Skeletal muscle tissue (tissue), 4 donors: Measurements from ENCODE around the gene LCN10. TPM values are rescaled to one million over a fixed set of nuclear protein-coding genes. Genes with fewer than 3 reads are reported as not detected.

Experiments
- H3K27ac ChIP-seq: one replicate; pipeline ENCODE4 v1.7.0; 2013; ENCODE audit warnings: mild to moderate bottlenecking, low read depth, low read length, inconsistent platforms
- H3K27me3 ChIP-seq, 3 donors: one replicate each; pipeline ENCODE4 v1.7.0; 2013; ENCODE audit warnings: low read length in 3 of 3; ENCODE audit not compliant: control insufficient read depth in 3 of 3, insufficient read depth in 3 of 3
- H3K36me3 ChIP-seq, 3 donors: one replicate each; pipeline ENCODE4 v1.7.0; 2013; ENCODE audit warnings: low read length in 3 of 3; ENCODE audit not compliant: control insufficient read depth in 3 of 3, insufficient read depth in 3 of 3
- H3K4me1 ChIP-seq, 3 donors: one replicate each; pipeline ENCODE4 v1.7.0; 2013; ENCODE audit warnings: low read length in 3 of 3, mild to moderate bottlenecking in 3 of 3; ENCODE audit not compliant: control insufficient read depth in 3 of 3, insufficient read depth in 3 of 3
- H3K4me3 ChIP-seq, 3 donors: one replicate each; pipeline ENCODE4 v1.7.0; 2013; ENCODE audit warnings: low read length in 3 of 3
- H3K9ac ChIP-seq, 3 donors: one replicate each; pipeline ENCODE4 v1.7.0; 2013; ENCODE audit warnings: low read length in 3 of 3, mild to moderate bottlenecking in 3 of 3, moderate library complexity in 2 of 3, low read depth in 1 of 3
- H3K9me3 ChIP-seq, 3 donors: one replicate each; pipeline ENCODE4 v1.7.0; 2013; ENCODE audit warnings: low read length in 3 of 3; ENCODE audit not compliant: control insufficient read depth in 3 of 3
- total RNA-seq: library from RNA; depleted of rRNA; stranded (reverse); fragments of >200 nt; gene quantifications from one replicate; pipeline ENCODE4 v1.2.3, GENCODE V29; 2014
- donor health status: Osteomylitis.

The LCN10 gene
- total RNA-seq, 1 donor from 2014 or later, result 2.1 TPM

GRCh38 chr9:136698635-136699246 is 44.0 kb downstream of the LCN10 start:
- Histone ChIP-seq H3K4me3 (no peak overlapping the region), H3K27ac (no peak overlapping the region), H3K9me3 (no peaks in the 10 kb centered on the region), H3K36me3 (no peaks in the 10 kb centered on the region), H3K9ac (no peak overlapping the region), H3K27me3 (peaks cover 24 to 35% (median 34%) of the 10 kb centered on the region in 3 donors), H3K4me1 (peaks cover under 1 to 24% (median 14%) of the 10 kb centered on the region in 3 donors)

GRCh38 chr9:136697821-136698526 is 44.8 kb downstream of the LCN10 start:
- Histone ChIP-seq H3K27me3 (peaks cover 24 to 35% (median 34%) of the 10 kb centered on the region in 3 donors), H3K9me3 (no peaks in the 10 kb centered on the region), H3K4me3 (no peak overlapping the region), H3K4me1 (peaks cover 3 to 28% (median 15%) of the 10 kb centered on the region in 3 donors), H3K27ac (no peak overlapping the region), H3K9ac (no peak overlapping the region), H3K36me3 (no peaks in the 10 kb centered on the region)

- no peak overlapping the region for H3K27ac ChIP-seq
- no peak overlapping the region for H3K4me3 ChIP-seq
- H3K9ac ChIP-seq, result no peak overlapping the region
- no peaks in the 10 kb centered on the region for H3K36me3 ChIP-seq
- no peaks in the 10 kb centered on the region for H3K9me3 ChIP-seq
- H3K27me3 ChIP-seq, result peaks cover 24 to 35% (median 34%) of the 10 kb centered on the region in 3 donors
- H3K4me1 ChIP-seq, result peaks cover 3 to 28% (median 15%) of the 10 kb centered on the region in 3 donors
These were observed 45.5 kb downstream of the LCN10 start for GRCh38 chr9:136697146-136697820.

GRCh38 chr9:136696502-136696901 is 46.2 kb downstream of the LCN10 start:
- Histone ChIP-seq H3K9ac (no peak overlapping the region), H3K36me3 (no peaks in the 10 kb centered on the region), H3K27me3 (peaks cover 20 to 32% (median 31%) of the 10 kb centered on the region in 3 donors), H3K4me1 (peaks cover 4 to 30% (median 15%) of the 10 kb centered on the region in 3 donors), H3K9me3 (no peaks in the 10 kb centered on the region), H3K27ac (no peak overlapping the region), H3K4me3 (no peak overlapping the region)

- no peaks in the 10 kb centered on the region for H3K9me3 ChIP-seq
- H3K27me3 ChIP-seq, result peaks cover 16 to 26% (median 26%) of the 10 kb centered on the region in 3 donors
- H3K4me1 ChIP-seq, result peaks cover 9 to 35% (median 17%) of the 10 kb centered on the region in 3 donors
- no peak overlapping the region for H3K27ac ChIP-seq
- no peak overlapping the region for H3K4me3 ChIP-seq
- no peak overlapping the region for H3K9ac ChIP-seq
- H3K36me3 ChIP-seq, result no peaks in the 10 kb centered on the region
These were observed 46.8 kb downstream of the LCN10 start for GRCh38 chr9:136695955-136696354.

GRCh38 chr9:136695435-136695895 is 47.3 kb downstream of the LCN10 start:
- Histone ChIP-seq H3K27ac (no peak overlapping the region), H3K4me3 (no peak overlapping the region), H3K27me3 (peaks cover 11 to 24% (median 22%) of the 10 kb centered on the region in 3 donors), H3K36me3 (no peaks in the 10 kb centered on the region), H3K4me1 (peaks cover 13 to 40% (median 22%) of the 10 kb centered on the region in 3 donors), H3K9me3 (no peaks in the 10 kb centered on the region), H3K9ac (no peak overlapping the region)

- peaks cover 19 to 46% (median 28%) of the 10 kb centered on the region in 3 donors for H3K4me1 ChIP-seq
These were observed 47.9 kb downstream of the LCN10 start for GRCh38 chr9:136694872-136695247.

GRCh38 chr9:136694163-136694871 is 48.4 kb downstream of the LCN10 start:
- no peak overlapping the region for H3K27ac ChIP-seq
- no peak overlapping the region for H3K9ac ChIP-seq
- peaks cover 6 to 20% (median 18%) of the 10 kb centered on the region in 3 donors for H3K27me3 ChIP-seq
- H3K9me3 ChIP-seq, result no peaks in the 10 kb centered on the region
- H3K36me3 ChIP-seq, result no peaks in the 10 kb centered on the region
- H3K4me3 ChIP-seq, result no peak overlapping the region
- H3K4me1 ChIP-seq, result peaks cover 20 to 47% (median 32%) of the 10 kb centered on the region in 3 donors

More at GRCh38 chr9:136694872-136695247, 47.9 kb downstream of the LCN10 start:
- no peak overlapping the region for H3K4me3 ChIP-seq
- no peaks in the 10 kb centered on the region for H3K36me3 ChIP-seq
- H3K9ac ChIP-seq, result no peak overlapping the region
- peaks cover 6 to 20% (median 18%) of the 10 kb centered on the region in 3 donors for H3K27me3 ChIP-seq
- no peak overlapping the region for H3K27ac ChIP-seq
- no peaks in the 10 kb centered on the region for H3K9me3 ChIP-seq

- H3K4me3 ChIP-seq, result no peak overlapping the region
- peaks cover 20 to 47% (median 38%) of the 10 kb centered on the region in 3 donors for H3K4me1 ChIP-seq
- H3K9ac ChIP-seq, result no peak overlapping the region
- no peaks in the 10 kb centered on the region for H3K9me3 ChIP-seq
- peaks cover 6 to 20% (median 18%) of the 10 kb centered on the region in 3 donors for H3K27me3 ChIP-seq
- H3K36me3 ChIP-seq, result no peaks in the 10 kb centered on the region
- no peak overlapping the region for H3K27ac ChIP-seq
These were observed 49.1 kb downstream of the LCN10 start for GRCh38 chr9:136693490-136694162.
